HFFc6 (cell line): ENCODE data around the gene CLDN34. TPM values are rescaled to one million over a fixed set of nuclear protein-coding genes. Genes with fewer than 3 reads are reported as not detected.

Experiments used
- DNase-seq: peaks from one replicate; pipeline ENCODE4 v3.0.0-alpha.2; 2018
- H3K27ac Mint-ChIP-seq: 2 replicates; pipeline ENCODE4 v1.8.0; 2020; ENCODE audit warnings: mild to moderate bottlenecking, mixed read lengths
- H3K27me3 Mint-ChIP-seq: 2 replicates; pipeline ENCODE4 v1.8.0; 2021; ENCODE audit warnings: mild to moderate bottlenecking, moderate library complexity, mixed read lengths; ENCODE audit not compliant: insufficient read depth
- H3K36me3 Mint-ChIP-seq: 2 replicates; pipeline ENCODE4 v1.8.0; 2021; ENCODE audit warnings: low read depth, mixed read lengths
- H3K4me1 Mint-ChIP-seq: 2 replicates; pipeline ENCODE4 v1.8.0; 2020; ENCODE audit warnings: low read depth, mixed read lengths
- H3K4me3 Mint-ChIP-seq: 2 replicates; pipeline ENCODE4 v1.8.0; 2020; ENCODE audit warnings: mild to moderate bottlenecking, moderate library complexity, mixed read lengths
- H3K9me3 Mint-ChIP-seq: 2 replicates; pipeline ENCODE4 v1.8.0; 2020; ENCODE audit warnings: mild to moderate bottlenecking, mixed read lengths
- CTCF ChIP-seq: fragments of 200-600 bp; sonication (generic); IDR thresholded peaks from 2 replicates; pipeline ENCODE4 v1.5.0; 2021; ENCODE audit warnings: antibody characterized with exemption, mild to moderate bottlenecking
- total RNA-seq, 6 experiments: library from RNA; stranded (reverse); fragmentation: NEBNext Ultra II Directional; extraction: Animal tissue kit (Norgen Biotek cat#: 25700); gene quantifications; 2 replicates in 1 of 6; 3 replicates in 5 of 6; pipeline ENCODE4 v1.2.3, GENCODE V29; 2021

Gene CLDN34
- total RNA-seq, 6 experiments from 2014 or later = not detected

- H3K27ac Mint-ChIP-seq = no peak overlapping the region
- no peaks in the 10 kb centered on the region for H3K36me3 Mint-ChIP-seq
- H3K4me1 Mint-ChIP-seq = no peaks in the 10 kb centered on the region
- H3K27me3 Mint-ChIP-seq = peaks cover 4% of the 10 kb centered on the region
- H3K4me3 Mint-ChIP-seq = no peak overlapping the region
- peaks cover 5% of the 10 kb centered on the region; the same call in 1 of the 2 replicates for H3K9me3 Mint-ChIP-seq
- TF ChIP-seq CTCF = no peak
- no peak for DNase-seq
Measured at GRCh38 chrX:9977635-9978034, 10.5 kb downstream of the CLDN34 start.

GRCh38 chrX:9980401-9980800, 13.2 kb downstream of the CLDN34 start:
- TF ChIP-seq CTCF = no peak
- Mint-ChIP-seq H3K4me1 (no peaks in the 10 kb centered on the region), H3K4me3 (no peak overlapping the region), H3K36me3 (no peaks in the 10 kb centered on the region), H3K27ac (no peak overlapping the region), H3K27me3 (peaks cover 5% of the 10 kb centered on the region), H3K9me3 (peaks cover under 1% of the 10 kb centered on the region; the same call in 1 of the 2 replicates)
- no peak for DNase-seq

- TF ChIP-seq CTCF = no peak
- Mint-ChIP-seq H3K27ac (no peak overlapping the region), H3K9me3 (no peaks in the 10 kb centered on the region), H3K36me3 (no peaks in the 10 kb centered on the region), H3K27me3 (peaks cover 6% of the 10 kb centered on the region), H3K4me3 (no peak overlapping the region), H3K4me1 (no peaks in the 10 kb centered on the region)
- no peak for DNase-seq
Measured at GRCh38 chrX:9980927-9981326, 13.8 kb downstream of the CLDN34 start.

- DNase-seq = no peak
- H3K9me3 Mint-ChIP-seq = no peaks in the 10 kb centered on the region
- no peak for TF ChIP-seq CTCF
- peaks cover 6% of the 10 kb centered on the region for H3K27me3 Mint-ChIP-seq
- no peak overlapping the region for H3K27ac Mint-ChIP-seq
- no peak overlapping the region for H3K4me3 Mint-ChIP-seq
- H3K4me1 Mint-ChIP-seq = no peaks in the 10 kb centered on the region
- no peaks in the 10 kb centered on the region for H3K36me3 Mint-ChIP-seq
Measured at GRCh38 chrX:9983441-9983840, 16.3 kb downstream of the CLDN34 start.

DNA sequence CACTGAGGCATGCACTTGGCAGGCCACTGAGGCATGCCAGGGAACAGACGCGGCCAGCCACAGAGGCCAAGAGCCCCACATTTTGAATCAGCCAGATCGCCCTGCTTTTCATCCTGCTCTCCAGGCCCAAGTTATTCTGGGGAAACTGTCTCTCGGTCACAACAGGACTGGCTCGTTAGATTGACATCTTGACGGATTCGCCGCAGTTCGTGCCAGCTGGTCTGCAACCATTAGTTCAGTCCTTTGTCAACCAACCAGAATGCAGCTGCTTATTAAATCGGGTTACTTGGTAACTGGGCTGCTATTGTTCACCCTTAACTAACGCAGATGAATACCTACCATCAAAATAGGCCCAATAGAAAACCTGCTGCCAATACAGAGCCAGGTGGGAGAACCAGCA, 16.7 kb downstream of the CLDN34 start:
- TF ChIP-seq CTCF = no peak
- H3K27ac Mint-ChIP-seq = no peak overlapping the region
- H3K4me1 Mint-ChIP-seq = no peaks in the 10 kb centered on the region
- peaks cover 6% of the 10 kb centered on the region for H3K27me3 Mint-ChIP-seq
- no peak overlapping the region for H3K4me3 Mint-ChIP-seq
- no peaks in the 10 kb centered on the region for H3K9me3 Mint-ChIP-seq
- no peaks in the 10 kb centered on the region for H3K36me3 Mint-ChIP-seq
- no peak for DNase-seq

DNA sequence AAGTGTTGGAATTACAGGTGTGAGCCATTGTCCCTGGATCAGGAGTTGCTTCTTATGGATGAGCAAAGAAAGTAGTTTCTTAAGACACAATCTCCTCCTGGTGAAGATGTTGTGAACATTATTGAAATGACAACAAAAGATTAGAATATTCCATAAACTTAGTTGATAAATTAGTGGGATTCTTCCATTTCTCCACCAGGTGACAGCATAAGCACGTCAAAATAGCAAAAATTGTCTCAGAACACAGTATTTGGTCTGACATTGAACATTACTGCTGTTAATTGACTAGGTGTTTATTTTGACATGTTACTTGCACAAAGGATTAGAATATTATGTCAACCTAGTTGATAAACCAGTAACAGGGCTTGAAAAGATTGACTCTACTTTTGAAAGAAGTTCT, 21.6 kb downstream of the CLDN34 start:
- TF ChIP-seq CTCF = peak; percentile 79
- Mint-ChIP-seq H3K36me3 (no peaks in the 10 kb centered on the region), H3K27me3 (peaks cover 6% of the 10 kb centered on the region; the same call in 1 of the 2 replicates), H3K4me1 (no peaks in the 10 kb centered on the region), H3K9me3 (no peaks in the 10 kb centered on the region), H3K27ac (no peak overlapping the region), H3K4me3 (no peak overlapping the region)
- DNase-seq = no peak
